Measurements from ENCODE around the gene RIMS3. TPM values are rescaled to one million over a fixed set of nuclear protein-coding genes. Genes with fewer than 3 reads are reported as not detected.

Gene RIMS3
- total RNA-seq, 1 experiment from 2014 or later: 5.7 TPM

- H3K4me1 ChIP-seq (ENCODE audit: control insufficient read depth, insufficient read depth, low read length): peaks cover 35% of the 10 kb centered on the region
- ChIA-PET POLR2A (interaction anchor here (0.6 to 1.3 kb wide), 7 partner anchors 9 to 288 kb away, joined by 3 read pairs; partner anchors contain the start of gene CTPS1), CTCF (interaction anchor here (0.6 to 1.1 kb wide), 6 partner anchors 19 to 623 kb away, joined by 3 to 9 read pairs (median 4); no protein-coding TSS in a partner anchor)
- H3K36me3 ChIP-seq (ENCODE audit: control insufficient read depth, insufficient read depth, low read length): no peaks in the 10 kb centered on the region; the same call in 1 of the 2 replicates
- in situ Hi-C loops (cut with HindIII; ENCODE audit: low pct_unique_long_range_greater_than_20kb, low sequenced_read_pairs): no loop called here
- intact Hi-C loops (cut with micrococcal nuclease; ENCODE audit: unreplicated experiment): no loop called here
- ATAC-seq (peak; percentile 95), DNase-seq (ENCODE audit: low read depth, low spot score) (peak; percentile 97)
- H3K9me3 ChIP-seq (ENCODE audit: control insufficient read depth, insufficient read depth, low read depth, low read length): no peaks in the 10 kb centered on the region
- no peaks in the 10 kb centered on the region for H3K27me3 ChIP-seq (ENCODE audit: control insufficient read depth, insufficient read depth, low read length)
- peak within 1 kb of the TSS; percentile 97 for H3K27ac ChIP-seq (ENCODE audit: low read length)
- H3K4me3 ChIP-seq (ENCODE audit: low read depth in 2 of 2, low read length in 2 of 2): peak within 1 kb of the TSS; percentile 65 to 79
- no TSS peak for BruUV-seq (replicated peaks)
- peak; percentile 91; the same call in 1 of the 2 replicates for TF ChIP-seq TCF7L2 (IDR thresholded peaks at IDR 0.05; ENCODE audit: low read depth, low read length)
- TF ChIP-seq, protein P1, sequence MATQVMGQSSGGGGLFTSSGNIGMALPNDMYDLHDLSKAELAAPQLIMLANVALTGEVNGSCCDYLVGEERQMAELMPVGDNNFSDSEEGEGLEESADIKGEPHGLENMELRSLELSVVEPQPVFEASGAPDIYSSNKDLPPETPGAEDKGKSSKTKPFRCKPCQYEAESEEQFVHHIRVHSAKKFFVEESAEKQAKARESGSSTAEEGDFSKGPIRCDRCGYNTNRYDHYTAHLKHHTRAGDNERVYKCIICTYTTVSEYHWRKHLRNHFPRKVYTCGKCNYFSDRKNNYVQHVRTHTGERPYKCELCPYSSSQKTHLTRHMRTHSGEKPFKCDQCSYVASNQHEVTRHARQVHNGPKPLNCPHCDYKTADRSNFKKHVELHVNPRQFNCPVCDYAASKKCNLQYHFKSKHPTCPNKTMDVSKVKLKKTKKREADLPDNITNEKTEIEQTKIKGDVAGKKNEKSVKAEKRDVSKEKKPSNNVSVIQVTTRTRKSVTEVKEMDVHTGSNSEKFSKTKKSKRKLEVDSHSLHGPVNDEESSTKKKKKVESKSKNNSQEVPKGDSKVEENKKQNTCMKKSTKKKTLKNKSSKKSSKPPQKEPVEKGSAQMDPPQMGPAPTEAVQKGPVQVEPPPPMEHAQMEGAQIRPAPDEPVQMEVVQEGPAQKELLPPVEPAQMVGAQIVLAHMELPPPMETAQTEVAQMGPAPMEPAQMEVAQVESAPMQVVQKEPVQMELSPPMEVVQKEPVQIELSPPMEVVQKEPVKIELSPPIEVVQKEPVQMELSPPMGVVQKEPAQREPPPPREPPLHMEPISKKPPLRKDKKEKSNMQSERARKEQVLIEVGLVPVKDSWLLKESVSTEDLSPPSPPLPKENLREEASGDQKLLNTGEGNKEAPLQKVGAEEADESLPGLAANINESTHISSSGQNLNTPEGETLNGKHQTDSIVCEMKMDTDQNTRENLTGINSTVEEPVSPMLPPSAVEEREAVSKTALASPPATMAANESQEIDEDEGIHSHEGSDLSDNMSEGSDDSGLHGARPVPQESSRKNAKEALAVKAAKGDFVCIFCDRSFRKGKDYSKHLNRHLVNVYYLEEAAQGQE (IDR thresholded peaks at IDR 0.05; ENCODE audit: insufficient read depth in 1 of 2, low read depth in 2 of 2, low read length in 1 of 2): no peak
- peak; percentile 93 for TF ChIP-seq POLR2AphosphoS5 (IDR thresholded peaks at IDR 0.05; ENCODE audit: low read depth, low read length)
- TF ChIP-seq SIN3A (IDR thresholded peaks at IDR 0.05; ENCODE audit: borderline replicate concordance, insufficient read depth, low read depth, low read length): peak; percentile 81; the same call in 1 of the 2 replicates
- TF ChIP-seq CTCF (IDR thresholded peaks at IDR 0.05): no peak
These were observed 26.3 kb upstream of the RIMS3 start, which contains the start of gene NFYC for GRCh38 chr1:40691538-40692428. NFYC (plus strand) TSS chr1:40691704; CDS start chr1:40738844, 47,140 bp downstream.

DNA sequence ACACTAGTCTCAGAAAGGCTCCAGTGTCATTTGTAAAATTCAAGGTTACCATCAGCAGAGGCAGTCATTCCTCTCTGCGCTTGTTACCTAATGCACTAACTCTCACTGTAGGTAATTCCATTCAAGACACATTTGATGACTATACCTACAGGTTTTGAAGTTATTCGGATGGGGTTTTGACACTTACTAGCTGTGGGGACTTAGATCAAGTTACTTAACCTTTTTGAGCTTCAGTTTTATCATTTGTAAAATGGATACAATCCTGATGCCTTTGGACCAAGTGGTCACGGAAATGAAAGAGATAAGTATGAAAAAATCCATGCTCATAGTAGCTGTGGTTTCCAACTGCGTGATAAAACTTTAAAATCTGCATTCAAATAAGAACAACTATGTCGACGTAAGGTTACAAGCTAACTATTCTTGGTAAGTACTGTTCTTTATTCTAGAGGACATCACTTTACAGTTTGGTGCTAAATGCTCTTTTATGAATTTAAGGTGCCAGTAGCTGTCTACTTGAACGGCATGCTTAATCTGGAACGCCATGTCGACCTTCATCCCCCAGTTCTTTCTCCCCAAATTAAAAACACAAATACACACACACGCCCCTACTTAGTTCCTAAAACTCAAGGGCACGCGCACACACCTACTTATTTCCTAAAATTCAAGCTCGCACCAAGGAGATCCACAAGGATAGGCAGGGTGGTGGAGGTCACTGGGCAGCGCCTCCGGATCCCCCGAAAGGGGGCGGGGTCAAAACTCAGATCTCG is 25.5 kb upstream of the RIMS3 start:
- CTCF ChIA-PET: interaction anchor here (0.6 to 1.1 kb wide), 6 partner anchors 19 to 622 kb away, joined by 3 to 9 read pairs (median 4); no protein-coding TSS in a partner anchor
- in situ Hi-C loops (cut with HindIII; ENCODE audit: low pct_unique_long_range_greater_than_20kb, low sequenced_read_pairs) (no loop called here), intact Hi-C loops (cut with micrococcal nuclease; ENCODE audit: unreplicated experiment) (no loop called here)
- DNase-seq (ENCODE audit: low read depth, low spot score) (no peak), ATAC-seq (no peak)
- no peaks in the 10 kb centered on the region for H3K27me3 ChIP-seq (ENCODE audit: control insufficient read depth, insufficient read depth, low read length)
- peak overlapping the region; percentile 65 to 79 for H3K4me3 ChIP-seq (ENCODE audit: low read depth in 2 of 2, low read length in 2 of 2)
- H3K4me1 ChIP-seq (ENCODE audit: control insufficient read depth, insufficient read depth, low read length): peaks cover 29% of the 10 kb centered on the region
- no peaks in the 10 kb centered on the region for H3K9me3 ChIP-seq (ENCODE audit: control insufficient read depth, insufficient read depth, low read depth, low read length)
- TF ChIP-seq TCF7L2 (IDR thresholded peaks at IDR 0.05; ENCODE audit: low read depth, low read length): no peak; the same call in 1 of the 2 replicates
- no peak for TF ChIP-seq POLR2AphosphoS5 (IDR thresholded peaks at IDR 0.05; ENCODE audit: low read depth, low read length)
- TF ChIP-seq SIN3A (IDR thresholded peaks at IDR 0.05; ENCODE audit: borderline replicate concordance, insufficient read depth, low read depth, low read length): no peak
- TF ChIP-seq CTCF (IDR thresholded peaks at IDR 0.05): no peak
- TF ChIP-seq, protein P1 (IDR thresholded peaks at IDR 0.05; ENCODE audit: insufficient read depth in 1 of 2, low read depth in 2 of 2, low read length in 1 of 2): no peak; a peak in 1 of 4 replicates
- TSS peak; percentile 85 for BruUV-seq (replicated peaks)
- POLR2A ChIA-PET: interaction anchor here (0.5 to 1.3 kb wide), 9 partner anchors 9 to 289 kb away, joined by 3 read pairs; partner anchors contain the start of gene CTPS1
- peak overlapping the region; percentile 97 for H3K27ac ChIP-seq (ENCODE audit: low read length)
- H3K36me3 ChIP-seq (ENCODE audit: control insufficient read depth, insufficient read depth, low read length): no peaks in the 10 kb centered on the region; the same call in 1 of the 2 replicates
